HCEC 1CT (cell line): Measurements from ENCODE around the gene SRP9.

Experiments used
- DNase-seq: peaks from one replicate; pipeline ENCODE4 v3.0.0-alpha.2; 2017

Gene SRP9, protein sequence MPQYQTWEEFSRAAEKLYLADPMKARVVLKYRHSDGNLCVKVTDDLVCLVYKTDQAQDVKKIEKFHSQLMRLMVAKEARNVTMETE

GRCh38 chr1:225777583-225778336 lies at the start of gene SRP9:
SRP9 (plus strand) TSS chr1:225777826; CDS start chr1:225777941, 115 bp downstream.
- DNase-seq, result peak; percentile 98

DNA sequence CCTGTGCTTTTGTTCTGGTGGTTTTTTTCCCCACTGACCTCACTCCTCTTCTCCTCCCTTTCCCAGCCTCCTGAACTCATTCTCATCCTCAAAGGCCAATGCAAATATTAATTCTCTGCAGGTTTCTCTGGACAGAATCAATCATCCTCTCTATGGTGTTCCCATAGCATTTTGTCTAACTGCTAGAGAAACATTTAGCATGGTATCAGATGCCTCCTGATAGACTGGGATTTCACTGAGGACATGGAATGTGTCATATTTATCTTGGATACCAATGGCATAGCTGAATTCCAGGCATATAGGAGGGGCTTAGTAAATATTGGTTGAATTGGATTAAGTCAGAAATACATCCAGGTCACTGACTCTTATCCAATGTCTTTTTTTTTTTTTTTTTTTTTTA lies 46.1 kb upstream of the SRP9 start:
- DNase-seq, result no peak

DNA sequence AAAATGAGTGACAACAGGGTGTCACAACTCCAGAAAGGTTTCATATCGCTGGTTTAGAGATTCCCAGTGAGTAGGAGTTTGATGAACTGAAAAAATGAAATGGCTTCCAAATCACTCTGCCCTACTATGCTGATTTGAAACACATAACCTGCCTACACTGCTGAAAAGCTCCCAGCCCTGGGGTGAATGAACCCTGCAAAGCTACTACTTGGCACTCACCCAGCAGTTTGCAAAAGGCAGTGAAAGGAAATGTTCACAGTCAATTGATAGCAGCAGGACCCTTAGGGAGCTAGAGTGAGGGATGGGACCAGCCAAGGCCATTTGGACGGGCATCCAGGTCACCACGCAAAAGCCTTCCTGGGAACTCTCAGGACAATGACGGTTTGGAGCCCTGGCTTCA lies 44.4 kb upstream of the SRP9 start:
- DNase-seq, result no peak

- DNase-seq, result peak; percentile 97
These were observed 42.1 kb upstream of the SRP9 start for GRCh38 chr1:225735252-225736149.

DNA sequence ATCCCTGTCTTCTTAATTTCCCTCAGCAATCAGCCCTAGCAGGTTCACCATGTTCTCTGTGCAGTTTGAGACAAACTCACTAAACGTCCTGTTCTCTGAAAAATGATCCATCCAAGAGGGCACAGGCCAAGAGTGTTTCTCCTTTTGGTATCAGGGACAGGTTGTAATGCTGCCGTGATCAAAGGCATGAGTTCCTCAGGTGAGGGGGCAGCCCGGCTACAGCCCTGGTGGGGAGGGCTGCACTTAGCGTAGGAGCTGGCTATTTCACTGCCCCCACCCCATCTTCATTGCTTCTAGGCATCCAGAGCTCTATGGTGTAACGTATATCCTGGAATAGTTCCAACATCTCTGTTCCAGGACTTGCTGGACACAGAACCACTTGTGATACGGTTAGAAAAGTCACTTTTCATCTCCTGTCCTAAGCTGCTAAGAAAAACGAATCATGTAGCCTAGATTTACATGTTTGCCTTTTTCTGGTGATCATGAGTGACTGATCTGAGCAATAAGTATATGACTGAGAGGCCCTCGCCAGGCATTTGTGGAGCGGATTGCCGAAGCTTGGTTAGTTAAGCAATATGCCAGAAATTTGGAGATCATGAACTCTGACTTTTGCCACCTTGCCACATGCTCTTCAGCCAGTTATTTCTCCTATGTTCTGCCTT lies 41.1 kb upstream of the SRP9 start:
- DNase-seq, result no peak

GRCh38 chr1:225737161-225737560 lies 40.5 kb upstream of the SRP9 start:
- no peak for DNase-seq

GRCh38 chr1:225737866-225738265 lies 39.8 kb upstream of the SRP9 start:
- DNase-seq, result no peak

DNA sequence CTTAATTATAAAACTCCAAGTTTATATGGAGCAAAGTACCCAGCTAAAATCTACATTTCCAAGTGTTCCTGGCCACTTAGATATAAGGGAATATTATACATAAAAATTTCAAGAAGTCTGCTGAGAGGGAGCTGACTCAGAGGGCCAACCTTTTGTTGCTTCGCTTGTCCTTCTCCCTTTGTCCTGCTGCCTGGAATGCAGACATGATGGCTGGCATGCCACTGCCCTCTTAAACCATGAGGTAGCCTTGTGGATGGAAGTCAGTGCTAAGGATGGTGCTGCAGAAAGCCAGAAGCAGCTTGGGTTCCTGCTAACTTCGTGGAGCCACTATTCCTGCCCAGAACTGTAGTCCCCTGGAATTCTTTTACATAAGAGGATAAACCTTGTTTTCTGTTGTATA lies 38.9 kb upstream of the SRP9 start:
- DNase-seq, result no peak

GRCh38 chr1:225739542-225740107 lies 38.0 kb upstream of the SRP9 start:
- DNase-seq, result no peak

GRCh38 chr1:225744745-225745144 lies 32.9 kb upstream of the SRP9 start:
- DNase-seq, result no peak

DNA sequence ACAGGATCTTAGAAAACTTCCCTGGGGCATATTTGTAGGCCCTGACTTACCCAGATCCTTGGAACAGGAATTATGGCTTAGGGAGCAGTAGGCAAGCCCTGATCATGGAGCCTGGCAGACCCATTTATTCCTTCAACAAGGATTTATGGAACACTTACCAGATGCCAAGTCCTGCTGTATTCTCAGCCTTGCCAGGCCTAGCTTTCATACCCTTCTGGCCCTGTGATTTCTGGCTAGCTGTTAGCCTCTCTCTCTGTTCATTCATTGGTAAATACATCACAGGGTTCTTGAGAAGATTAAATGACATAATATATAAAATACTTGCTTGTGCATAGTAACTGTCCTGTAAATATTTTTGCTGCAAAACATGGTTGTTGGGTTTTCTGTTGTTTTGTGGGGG lies 32.4 kb upstream of the SRP9 start:
- DNase-seq, result no peak

GRCh38 chr1:225746361-225747179 lies 31.1 kb upstream of the SRP9 start:
- peak; percentile 88 for DNase-seq

DNA sequence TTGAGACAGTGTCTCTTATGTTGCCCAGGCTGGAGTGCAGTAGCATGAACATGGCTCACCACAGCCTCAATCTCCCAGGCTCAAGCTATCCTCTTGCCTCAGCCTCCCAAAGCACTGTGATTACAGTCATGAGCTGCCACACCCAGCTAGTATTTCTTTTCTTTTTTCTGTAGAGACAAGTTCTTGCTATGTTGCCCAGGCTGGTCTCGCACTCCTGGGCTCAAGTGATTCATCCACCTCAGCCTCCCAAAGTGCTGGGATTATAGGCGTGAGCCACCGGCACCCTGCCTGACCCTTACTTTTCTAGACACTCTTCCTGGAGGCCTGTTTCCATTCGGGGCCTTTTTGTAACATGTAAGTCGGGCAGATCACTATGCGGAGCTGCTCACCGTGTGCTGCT lies 30.1 kb upstream of the SRP9 start:
- no peak for DNase-seq

GRCh38 chr1:225748529-225748928 lies 29.1 kb upstream of the SRP9 start:
- no peak for DNase-seq

DNA sequence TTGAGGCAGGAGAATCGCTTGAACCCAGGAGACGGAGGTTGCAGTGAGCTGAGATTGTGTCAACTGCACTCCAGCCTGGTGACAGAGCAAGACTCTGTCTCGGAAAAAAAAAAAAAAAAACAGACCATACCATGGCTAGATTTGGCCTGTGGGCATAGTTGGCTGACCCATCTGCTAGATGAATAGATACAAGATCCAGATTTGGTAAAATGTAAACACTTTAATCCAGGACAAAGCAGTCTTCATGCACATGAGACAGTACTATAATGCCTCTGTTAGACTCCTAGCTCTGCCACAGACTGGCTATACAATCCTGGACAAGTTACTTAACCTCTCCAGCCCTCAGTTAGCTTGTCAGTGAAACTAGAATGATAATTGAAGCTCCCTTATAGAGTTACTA lies 27.9 kb upstream of the SRP9 start:
- no peak for DNase-seq

- DNase-seq, result no peak
These were observed 27.2 kb upstream of the SRP9 start for GRCh38 chr1:225750420-225750819.

DNA sequence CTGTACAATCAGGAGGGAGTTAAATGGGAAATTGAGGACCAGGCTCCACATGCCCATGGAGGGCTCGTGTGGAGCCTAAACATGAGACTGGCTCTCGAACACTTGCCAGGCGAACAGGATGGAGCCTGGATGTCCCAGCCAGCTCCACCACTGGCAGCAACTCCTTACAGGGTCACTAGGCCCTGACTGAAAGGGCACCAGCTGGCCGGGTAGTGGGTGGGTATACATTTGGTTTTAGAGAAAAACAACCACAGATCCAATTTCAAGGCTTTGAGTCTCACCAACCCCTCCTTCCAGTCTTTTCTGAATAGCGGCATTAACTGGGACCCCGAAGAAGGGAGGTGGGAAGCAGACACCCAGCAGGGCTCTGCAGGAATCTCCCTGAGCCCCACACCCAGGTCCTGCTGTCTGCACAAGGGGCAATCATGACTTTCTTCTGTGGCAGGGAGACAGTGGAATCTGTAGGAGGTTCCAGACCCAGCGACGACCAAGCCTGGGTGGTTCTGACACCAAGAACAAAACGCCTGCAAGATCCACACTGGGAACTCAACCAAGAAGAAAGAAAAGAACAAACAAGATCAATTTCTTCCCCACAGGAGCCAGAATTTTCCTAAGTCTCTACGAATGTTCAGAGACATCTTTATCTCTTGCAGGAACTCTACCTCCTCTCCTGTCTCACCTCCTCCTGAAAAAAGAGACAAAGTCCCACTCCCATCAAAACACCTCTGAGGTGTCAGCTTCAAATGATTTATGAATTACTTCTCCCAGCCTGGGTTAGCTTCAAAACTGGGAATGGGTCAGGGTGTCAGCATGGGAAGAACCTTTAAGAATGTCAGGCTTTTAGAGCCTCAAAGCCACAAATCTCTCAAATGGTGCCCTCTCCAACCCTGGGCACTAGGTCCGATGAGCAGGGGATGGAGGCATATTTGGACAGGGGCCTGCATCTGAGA lies 26.5 kb upstream of the SRP9 start:
- no peak for DNase-seq

DNA sequence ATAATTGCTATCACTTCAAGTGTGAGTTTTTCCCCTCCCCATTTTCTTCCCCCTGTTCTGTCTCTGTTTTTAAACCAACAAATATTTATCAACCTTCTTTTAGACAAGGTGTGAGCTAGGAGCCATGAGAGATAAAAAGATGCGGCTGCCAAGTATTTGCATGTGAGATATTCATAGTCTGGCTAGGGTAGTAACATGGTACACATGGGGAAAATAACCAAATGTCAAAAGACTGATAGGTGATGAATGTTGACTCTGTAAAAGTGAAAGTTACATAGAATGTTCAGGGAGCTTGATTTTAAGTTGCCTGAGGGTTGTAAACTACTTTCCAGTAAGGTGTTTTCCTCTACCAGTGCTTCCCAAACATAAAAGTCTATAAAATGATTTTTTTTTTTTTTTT lies 25.4 kb upstream of the SRP9 start:
- DNase-seq, result no peak

DNA sequence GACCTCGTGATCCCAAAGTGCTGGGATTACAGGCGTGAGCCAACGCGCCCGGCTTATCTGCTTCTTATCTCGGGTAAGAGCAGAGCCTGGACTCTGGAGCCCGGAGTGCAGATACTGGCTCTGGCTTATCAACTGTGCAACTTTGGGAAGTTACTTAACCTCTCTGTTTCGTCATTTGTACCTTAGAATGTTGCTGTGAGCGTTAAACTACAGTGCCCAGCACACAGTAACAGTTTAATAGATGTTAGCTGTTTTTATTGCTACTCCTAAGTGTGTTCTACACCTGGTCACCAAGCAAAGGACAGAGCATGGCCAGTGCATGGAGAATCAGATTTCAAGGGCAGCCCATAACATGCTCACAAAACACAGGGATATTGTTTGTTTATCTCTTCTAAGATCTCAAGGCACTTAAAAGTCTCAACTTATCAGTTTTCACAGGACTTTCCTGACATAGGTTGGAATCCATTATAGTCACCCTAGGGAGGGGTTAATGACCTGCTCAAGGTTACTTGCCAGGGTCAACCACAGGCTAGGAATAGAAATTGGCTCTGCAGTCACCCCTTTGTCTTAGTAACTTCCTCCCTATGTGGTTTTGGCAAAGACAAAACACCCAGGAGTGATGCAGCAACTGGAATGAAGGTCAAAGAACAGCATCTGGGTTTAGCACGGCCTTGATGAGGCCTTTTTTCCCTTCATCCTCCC lies 22.5 kb upstream of the SRP9 start:
- DNase-seq, result peak; percentile 95

- DNase-seq, result no peak
These were observed 21.8 kb upstream of the SRP9 start for GRCh38 chr1:225755671-225756319.
